ENCODE data around the gene PPP1R36. TPM values are rescaled to one million over a fixed set of nuclear protein-coding genes. Genes with fewer than 3 reads are reported as not detected.

Gene PPP1R36
- total RNA-seq, 1 experiment from 2014 or later: 0.50 TPM

- no peak overlapping the region for H3K27ac ChIP-seq (ENCODE audit: insufficient read length, low read depth, low read length)
- H3K9me3 ChIP-seq (ENCODE audit: control insufficient read depth, low read depth, low read length): no peaks in the 10 kb centered on the region
- no peaks in the 10 kb centered on the region for H3K23me2 ChIP-seq (ENCODE audit: insufficient read length, low read depth, low read length, poor library complexity, severe bottlenecking)
- no peak overlapping the region for H3T11ph ChIP-seq (ENCODE audit: low read length)
- no peaks in the 10 kb centered on the region for H3K79me2 ChIP-seq (ENCODE audit: insufficient read depth, low read length)
- WGBS (ENCODE audit: extremely low coverage, insufficient read length, low lambda C conversion rate): no CpG with 5 or more reads among the region's 2 CpGs
- peaks cover 3% of the 10 kb centered on the region; the same call in 1 of the 2 replicates for H3K4me1 ChIP-seq (ENCODE audit: insufficient read depth, low read length)
- no peak overlapping the region for H2BK12ac ChIP-seq (ENCODE audit: insufficient read length, low read depth, low read length)
- H4K20me1 ChIP-seq (ENCODE audit: control insufficient read depth, insufficient read depth, insufficient read length): no peaks in the 10 kb centered on the region
- Mint-ChIP-seq H3K36me3 (ENCODE audit: insufficient read depth in 1 of 3, low read depth in 3 of 3) (no peaks in the 10 kb centered on the region), H3K4me3 (no peak overlapping the region), H3K9me3 (no peaks in the 10 kb centered on the region), H3K27me3 (ENCODE audit: low read depth) (no peaks in the 10 kb centered on the region), H3K27ac (no peak overlapping the region), H3K4me1 (peaks cover 25 to 27% of the 10 kb centered on the region in 2 experiments)
- no peak overlapping the region for H3K56ac ChIP-seq (ENCODE audit: insufficient read length, low read depth, low read length)
- H3K4ac ChIP-seq (ENCODE audit: low read depth, low read length): no peak overlapping the region
- H2BK120ac ChIP-seq (ENCODE audit: low read depth, low read length, poor library complexity, severe bottlenecking): no peak overlapping the region
- no peak overlapping the region for H2AK5ac ChIP-seq (ENCODE audit: insufficient read length, low read length)
- no peak overlapping the region for H3K23ac ChIP-seq (ENCODE audit: insufficient read length, low read depth, low read length)
- no peak overlapping the region for H2BK5ac ChIP-seq (ENCODE audit: insufficient read length, low read length)
- H4K5ac ChIP-seq (ENCODE audit: insufficient read length, low read depth, low read length): no peak overlapping the region
- H3K79me1 ChIP-seq (ENCODE audit: insufficient read depth, low read depth, low read length, poor library complexity, severe bottlenecking): no peaks in the 10 kb centered on the region
- H3K18ac ChIP-seq (ENCODE audit: insufficient read length, low read depth, low read length): no peak overlapping the region
- no peak overlapping the region for H2AFZ ChIP-seq (ENCODE audit: low read length)
- H2BK15ac ChIP-seq (ENCODE audit: low read depth, low read length): no peak overlapping the region
- no peak overlapping the region for H2BK20ac ChIP-seq (ENCODE audit: low read depth, low read length, poor library complexity, severe bottlenecking)
- TF ChIP-seq, protein P1, sequence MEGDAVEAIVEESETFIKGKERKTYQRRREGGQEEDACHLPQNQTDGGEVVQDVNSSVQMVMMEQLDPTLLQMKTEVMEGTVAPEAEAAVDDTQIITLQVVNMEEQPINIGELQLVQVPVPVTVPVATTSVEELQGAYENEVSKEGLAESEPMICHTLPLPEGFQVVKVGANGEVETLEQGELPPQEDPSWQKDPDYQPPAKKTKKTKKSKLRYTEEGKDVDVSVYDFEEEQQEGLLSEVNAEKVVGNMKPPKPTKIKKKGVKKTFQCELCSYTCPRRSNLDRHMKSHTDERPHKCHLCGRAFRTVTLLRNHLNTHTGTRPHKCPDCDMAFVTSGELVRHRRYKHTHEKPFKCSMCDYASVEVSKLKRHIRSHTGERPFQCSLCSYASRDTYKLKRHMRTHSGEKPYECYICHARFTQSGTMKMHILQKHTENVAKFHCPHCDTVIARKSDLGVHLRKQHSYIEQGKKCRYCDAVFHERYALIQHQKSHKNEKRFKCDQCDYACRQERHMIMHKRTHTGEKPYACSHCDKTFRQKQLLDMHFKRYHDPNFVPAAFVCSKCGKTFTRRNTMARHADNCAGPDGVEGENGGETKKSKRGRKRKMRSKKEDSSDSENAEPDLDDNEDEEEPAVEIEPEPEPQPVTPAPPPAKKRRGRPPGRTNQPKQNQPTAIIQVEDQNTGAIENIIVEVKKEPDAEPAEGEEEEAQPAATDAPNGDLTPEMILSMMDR (conservative IDR thresholded peaks at IDR 0.05): no peak
- no peak overlapping the region for H4K8ac ChIP-seq (replicated peaks; ENCODE audit: insufficient read length, low read depth, low read length)
- no peak overlapping the region for H3K4me2 ChIP-seq (ENCODE audit: insufficient read depth, insufficient read length, low read length)
- H3K9ac ChIP-seq (ENCODE audit: extremely low read depth, insufficient read length, low read length): no peak overlapping the region
- DNase-seq: no peak
- H3K27me3 ChIP-seq (ENCODE audit: insufficient read depth, low read length): no peaks in the 10 kb centered on the region
- no peak overlapping the region for H4K91ac ChIP-seq (ENCODE audit: insufficient read length, low read depth, low read length)
- no peak overlapping the region for H3K14ac ChIP-seq (ENCODE audit: insufficient read depth, low read length)
Measured at GRCh38 chr14:64581363-64581762, 31.6 kb downstream of the PPP1R36 start.

Measured in H9 (cell line).